A549 (cell line): ENCODE results near the gene ROS1.

Experiments
- CEBPB ChIP-seq, 2 experiments: fragments of >200 bp in 1 of 2; sonication (Bioruptor Twin) in 1 of 2; formaldehyde crosslinking in 1 of 2; IDR thresholded peaks; 2 replicates each; pipeline ENCODE4 v1.6.1; 2012 to 2016
- CHD2 ChIP-seq: fragments of 150-350 bp; IDR thresholded peaks from 2 replicates; pipeline ENCODE4 v1.6.1; 2014; ENCODE audit warnings: low read length; ENCODE audit not compliant: partially characterized antibody
- CTCF ChIP-seq: fragments of >200 bp; sonication (Bioruptor Twin); formaldehyde crosslinking; IDR thresholded peaks from 3 replicates; pipeline ENCODE4 v1.5.1; 2016
- EHMT2 ChIP-seq: fragments of 200-600 bp; sonication (generic); IDR thresholded peaks from 2 replicates; pipeline ENCODE4 v1.6.1; 2016; ENCODE audit warnings: antibody characterized with exemption, low read depth, mild to moderate bottlenecking, moderate library complexity
- GATA3 ChIP-seq: IDR thresholded peaks from 2 replicates; pipeline ENCODE4 v1.6.1; 2012; ENCODE audit warnings: borderline replicate concordance
- HOXA7 ChIP-seq: fragments of 250-450 bp; sonication (Bioruptor Pico); IDR thresholded peaks from 2 replicates; pipeline ENCODE4 v1.5.0; 2020; ENCODE audit warnings: mild to moderate bottlenecking, moderate library complexity
- MAX ChIP-seq: IDR thresholded peaks from 2 replicates; pipeline ENCODE4 v1.6.1; 2012
- POLR2A ChIP-seq: IDR thresholded peaks from 2 replicates; pipeline ENCODE4 v1.6.1; 2012; ENCODE audit warnings: mild to moderate bottlenecking, low read length
- REST ChIP-seq: fragments of 200-600 bp; sonication (generic); IDR thresholded peaks from 2 replicates; pipeline ENCODE4 v1.6.1; 2016; ENCODE audit warnings: antibody characterized with exemption, mild to moderate bottlenecking, moderate library complexity
- RFX5 ChIP-seq: fragments of 450-650 bp; IDR thresholded peaks from 2 replicates; pipeline ENCODE4 v1.7.1; 2014; ENCODE audit warnings: antibody characterized with exemption, mild to moderate bottlenecking, moderate library complexity
- SREBF2 ChIP-seq: fragments of 450-650 bp; IDR thresholded peaks from 2 replicates; pipeline ENCODE4 v1.6.1; 2014; ENCODE audit warnings: mild to moderate bottlenecking, moderate library complexity
- TP53 ChIP-seq: fragments of 250-450 bp; sonication (Bioruptor Pico); IDR thresholded peaks from 2 replicates; pipeline ENCODE4 v1.5.0; 2021; ENCODE audit warnings: mild to moderate bottlenecking, moderate library complexity
- USF2 ChIP-seq: fragments of 450-650 bp; IDR thresholded peaks from 2 replicates; pipeline ENCODE4 v1.6.1; 2014; ENCODE audit warnings: antibody characterized with exemption

GRCh38 chr6:117346142-117346930 is 79.4 kb downstream of the ROS1 start:
- peak; percentile 52 for TF ChIP-seq CTCF
- no peak for TF ChIP-seq HOXA7
- TF ChIP-seq CHD2 = no peak
- no peak for TF ChIP-seq EHMT2
- no peak for TF ChIP-seq MAX
- no peak for TF ChIP-seq CEBPB (IDR thresholded peaks at IDR 0.05)
- TF ChIP-seq REST = no peak
- TF ChIP-seq USF2 = no peak
- TF ChIP-seq RFX5 = no peak
- TF ChIP-seq POLR2A = no peak
- no peak for TF ChIP-seq GATA3
- no peak for TF ChIP-seq TP53 (CRISPR knock-in tag)
- no peak for TF ChIP-seq SREBF2
